Heart right ventricle (tissue), 16 donors: ENCODE data around the gene RLN3. TPM values are rescaled to one million over a fixed set of nuclear protein-coding genes. Genes with fewer than 3 reads are reported as not detected.

Experiments
- ATAC-seq, 8 donors: fragments of 200-7000 bp; cut with Tn5 transposase; one replicate each; pipeline ENCODE4 v1.9.1; 2020; ENCODE audit warnings: mild to moderate bottlenecking in 8 of 8, moderate library complexity in 8 of 8, moderate number of reproducible peaks in 1 of 8
- DNase-seq, 2 donors: peaks; one replicate each; pipeline ENCODE4 v3.0.0-alpha.2; 2020
- H3K27ac ChIP-seq, 10 donors: fragments of 200-600 bp; sonication (generic) in 2 of 10; one replicate each; pipeline versions ENCODE4 v1.5.0 to v1.8.0; 2020 to 2022; ENCODE audit warnings: mild to moderate bottlenecking in 3 of 10
- H3K27me3 ChIP-seq, 7 donors: fragments of 200-600 bp; one replicate each; pipeline ENCODE4 v1.8.0; 2021 to 2022; ENCODE audit warnings: mild to moderate bottlenecking in 2 of 7
- H3K36me3 ChIP-seq, 9 donors: fragments of 200-600 bp; sonication (generic) in 1 of 9; one replicate each; pipeline versions ENCODE4 v1.5.0 to v1.8.0; 2020 to 2022; ENCODE audit warnings: mild to moderate bottlenecking in 2 of 9
- H3K4me1 ChIP-seq, 9 donors: fragments of 200-600 bp; sonication (generic) in 1 of 9; one replicate each; pipeline versions ENCODE4 v1.5.0 to v1.8.0; 2020 to 2022; ENCODE audit warnings: mild to moderate bottlenecking in 4 of 9
- H3K4me3 ChIP-seq, 10 donors: fragments of 200-600 bp; sonication (generic) in 2 of 10; one replicate each; pipeline versions ENCODE4 v1.5.0 to v1.8.0; 2020 to 2022; ENCODE audit warnings: mild to moderate bottlenecking in 7 of 10, moderate library complexity in 2 of 10
- H3K9me3 ChIP-seq, 11 donors: fragments of 200-600 bp in 10 of 11; sonication (generic) in 2 of 11; one replicate each; pipeline versions ENCODE4 v1.5.0 to v1.8.0; 2013 to 2022; ENCODE audit warnings: mild to moderate bottlenecking in 2 of 11, control low read depth in 1 of 11, moderate library complexity in 1 of 11
- CTCF ChIP-seq, 9 donors: fragments of 200-600 bp; sonication (generic) in 2 of 9; IDR thresholded peaks; one replicate each; pipeline versions ENCODE4 v1.5.0 to v1.8.0; 2021 to 2022; ENCODE audit warnings: antibody characterized with exemption in 9 of 9, mild to moderate bottlenecking in 5 of 9, moderate library complexity in 1 of 9
- WGBS, 2 donors: extraction: QIAGEN DNeasy Blood & Tissue Kit; methylation state at CpG; one replicate each; pipeline ENCODE4 v1.1.7; 2013; ENCODE audit warnings: inconsistent platforms in 1 of 2; 5-methylcytosine and 5-hydroxymethylcytosine counted together
- intact Hi-C, 10 donors: fragments of 100-400 bp; cut with DNase I; formaldehyde crosslinking; loops; one replicate each; pipeline versions ENCODE4 v1.11.1 to v1.14.2; 2022
- polyA plus RNA-seq, 2 donors: library from polyadenylated mRNA; stranded (reverse); fragments of 200-250 nt; gene quantifications; one replicate each; pipeline ENCODE4 v1.2.3, GENCODE V29; 2013
- total RNA-seq, 10 donors: library from RNA; stranded (reverse); fragmentation: NEBNext Ultra II Directional in 3 of 10; extraction: Animal tissue kit (Norgen Biotek cat#: 25700) in 3 of 10; gene quantifications; one replicate each; pipeline versions ENCODE4 v1.2.1 to v1.2.4, GENCODE V29; 2021 to 2023
- donor health status: Arrhythmogenic right ventricular cardiomyopathy.
- donor health status: ischemic (EF 13 %, LVEDD 7.1; RV severe dilation, severe dysfunction).
- donor health status: healthy with polysubstance abuse.
- donor health status: DM: no; HTN: yes; CAD: no.
- donor health status: DM: no; HTN: no; CAD: no.
- donor health status: ischemic (EF 25% LVEDD 6.9; RV normal size, moderate dysfunction).
- donor health status: ischemic (EF 25% LVEDD 5.7; RV mildly dilated, moderate dysfunction).
- donor health status: healthy.
- donor health status: DM: yes; HTN: yes; CAD: no.
- donor health status: Ischemic cardiomyopathy.
- donor health status: ischemic (EF 35%, LVEDD 5.7; RV mildly dilated, moderate dysfunction).
- donor health status: nonischemic (EF 11% LVEDD 7.7; RV severe dilation, severe dysfunction).
- donor health status: DM: yes; HTN: yes; CAD: no.
- donor health status: PGD.
- donor health status: ischemic (EF 29% LVEDD 5.4; RV normal size, mild dysfunction).
- donor health status: nonischemic (EF 23%, LVEDD 6.1; RV moderate dilation, normal function).

Gene RLN3
- total and polyA plus RNA-seq, 12 donors = not detected

GRCh38 chr19:14070268-14071050, 42.5 kb downstream of the RLN3 start:
- H3K27me3 ChIP-seq = peaks cover 0 to 10% (median 0%) of the 10 kb centered on the region in 7 donors
- TF ChIP-seq CTCF (IDR thresholded peaks at IDR 0.05) = no peak
- H3K4me1 ChIP-seq = peaks cover 8 to 38% (median 30%) of the 10 kb centered on the region in 9 donors
- 89 to 91% methylated on average over 43 of the region's 43 CpGs for WGBS, 2 donors
- DNase-seq = no peak
- intact Hi-C loops = loop anchor here in 5 of 10 donors (5.0 to 10.0 kb wide), 8 partner anchors 67 to 476 kb away; partner anchors contain the start of genes ASF1B (in 2 of the 5), C19orf53 (in 1 of the 5), DCAF15 (in 1 of the 5) and MRI1 (in 1 of the 5)
- H3K36me3 ChIP-seq = no peaks in the 10 kb centered on the region
- peak overlapping the region in 1 of 10 donors; percentile 34 for H3K27ac ChIP-seq
- H3K4me3 ChIP-seq = no peak overlapping the region
- ATAC-seq = no peak
- H3K9me3 ChIP-seq = no peaks in the 10 kb centered on the region

- Histone ChIP-seq H3K27me3 (peaks cover 0 to 10% (median 0%) of the 10 kb centered on the region in 7 donors), H3K4me1 (peaks cover 11 to 46% (median 37%) of the 10 kb centered on the region in 9 donors), H3K27ac (peak within 1 kb of the TSS; percentile 87 to 97 (median 90)), H3K4me3 (peak within 1 kb of the TSS; percentile 71 to 97 (median 82)), H3K36me3 (no peaks in the 10 kb centered on the region), H3K9me3 (no peaks in the 10 kb centered on the region)
- ATAC-seq = peak; percentile 10 to 63 (median 38)
- WGBS, 2 donors = 1 to 2% methylated on average over 49 to 51 of the region's 51 CpGs
- peak in 1 of 9 donors; percentile 0 for TF ChIP-seq CTCF (IDR thresholded peaks at IDR 0.05)
- intact Hi-C loops = loop anchor here in 7 of 10 donors (1.0 to 10.0 kb wide), 12 partner anchors 64 to 478 kb away; partner anchors contain the start of genes ASF1B (in 3 of the 7), C19orf53 (in 1 of the 7), DCAF15 (in 1 of the 7) and MRI1 (in 1 of the 7)
- DNase-seq = peak in 1 of 2 donors; percentile 61
These were observed 44.8 kb downstream of the RLN3 start, which contains the start of gene MISP3 for GRCh38 chr19:14072535-14073260. MISP3 (plus strand) TSS chr19:14072786; CDS start chr19:14073310, 524 bp downstream.

- Histone ChIP-seq H3K9me3 (no peaks in the 10 kb centered on the region), H3K27ac (peak overlapping the region; percentile 87 to 97 (median 90)), H3K36me3 (no peaks in the 10 kb centered on the region), H3K4me1 (peaks cover 11 to 49% (median 37%) of the 10 kb centered on the region in 9 donors), H3K4me3 (peak overlapping the region; percentile 71 to 97 (median 82)), H3K27me3 (peaks cover 0 to 10% (median 0%) of the 10 kb centered on the region in 7 donors)
- intact Hi-C loops = loop anchor here in 6 of 10 donors (1.0 to 10.0 kb wide), 12 partner anchors 63 to 479 kb away; partner anchors contain the start of genes ASF1B (in 3 of the 6), C19orf53 (in 1 of the 6), DCAF15 (in 1 of the 6) and MRI1 (in 1 of the 6)
- TF ChIP-seq CTCF (IDR thresholded peaks at IDR 0.05) = peak in 7 of 9 donors; percentile 25 to 86 (median 67)
- ATAC-seq (peak; percentile 40 to 61 (median 52)), DNase-seq (peak; percentile 66 to 82)
- WGBS, 2 donors = 1% methylated on average over 64 to 106 of the region's 106 CpGs
These were observed 45.4 kb downstream of the RLN3 start for GRCh38 chr19:14073261-14073924.
